Hematopoietic multipotent progenitor cell treated with erythropoietin and hydrocortisone succinate and interleukin-3 and kit ligand, for 4 days (in vitro differentiated cells): ENCODE results near the gene PDPK1.

ENCODE experiments used
- DNase-seq: peaks from one replicate; pipeline ENCODE4 v3.0.0-alpha.2; 2015

The PDPK1 gene

DNA sequence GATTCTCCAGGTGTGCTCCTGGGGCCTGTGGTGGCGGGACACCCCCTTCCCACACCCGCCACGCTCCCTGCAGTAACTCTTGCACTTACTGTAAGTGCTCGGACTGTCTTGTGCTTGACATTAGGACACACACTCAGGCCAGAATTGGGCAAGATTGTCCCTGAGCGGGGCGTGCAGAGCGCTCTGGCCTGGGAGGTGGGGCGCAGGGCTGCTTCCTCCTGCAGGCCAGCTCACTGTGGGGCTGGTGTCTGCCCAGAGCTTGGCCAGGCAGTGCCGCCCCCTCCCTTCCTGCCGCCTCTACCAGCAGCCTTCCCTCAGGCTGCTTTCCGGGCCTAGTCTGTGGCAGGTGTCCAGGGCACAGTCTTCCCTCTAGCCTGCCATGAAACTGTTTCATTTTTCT, 30.2 kb upstream of the PDPK1 start:
- peak; percentile 54 for DNase-seq

- no peak for DNase-seq
Observed at GRCh38 chr16:2508722-2509400, 29.0 kb upstream of the PDPK1 start.

- DNase-seq, result no peak
Observed at GRCh38 chr16:2511128-2511800, 26.6 kb upstream of the PDPK1 start.

GRCh38 chr16:2511996-2512734, 25.7 kb upstream of the PDPK1 start:
- no peak for DNase-seq

DNA sequence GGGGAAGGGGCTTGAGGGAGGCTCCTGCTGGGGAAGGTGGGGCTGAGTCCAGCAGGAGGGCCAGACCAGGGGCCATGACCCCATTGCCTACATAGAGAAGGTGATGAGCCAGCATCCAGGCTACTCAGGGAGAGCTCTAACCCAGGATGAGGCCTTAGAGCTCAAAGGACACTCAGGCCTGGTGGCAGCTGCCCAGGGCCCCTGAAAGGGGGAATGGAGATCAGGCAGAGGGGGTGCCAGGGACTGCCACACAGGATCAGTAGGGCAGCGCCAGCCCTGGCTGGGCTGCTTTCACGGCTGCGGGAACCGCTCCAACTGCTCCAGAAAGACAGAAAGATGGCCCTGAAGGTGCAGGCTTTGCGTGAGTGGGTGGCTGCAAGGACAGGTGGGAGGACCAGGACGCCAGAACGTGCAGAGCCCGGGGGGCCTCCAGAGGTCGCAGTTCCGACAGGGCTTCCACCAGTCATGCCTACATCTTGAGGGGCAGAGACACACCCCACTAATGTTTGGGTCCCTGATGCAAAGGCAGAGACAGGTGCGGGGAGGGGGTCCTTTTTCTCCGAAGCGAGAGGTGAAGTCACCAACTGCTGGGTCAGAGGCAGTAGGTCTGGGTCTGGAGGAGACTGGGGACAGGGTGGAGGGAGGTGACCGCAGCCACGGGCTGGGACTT, 25.0 kb upstream of the PDPK1 start:
- DNase-seq, result peak; percentile 54

- peak; percentile 96 for DNase-seq
Observed at GRCh38 chr16:2513405-2514332, 24.2 kb upstream of the PDPK1 start, which contains the start of gene ATP6V0C. TSS of gene ATP6V0C (plus strand) at chr16:2513952. CDS start at chr16:2514104, 152 bp downstream.

- DNase-seq, result peak; percentile 33
Observed at GRCh38 chr16:2514333-2515179, 23.3 kb upstream of the PDPK1 start.

GRCh38 chr16:2515180-2515851, 22.5 kb upstream of the PDPK1 start:
- DNase-seq, result peak; percentile 52

GRCh38 chr16:2516391-2517240, 21.2 kb upstream of the PDPK1 start:
- peak; percentile 88 for DNase-seq

- no peak for DNase-seq
Observed at GRCh38 chr16:2517954-2518605, 19.7 kb upstream of the PDPK1 start.

DNA sequence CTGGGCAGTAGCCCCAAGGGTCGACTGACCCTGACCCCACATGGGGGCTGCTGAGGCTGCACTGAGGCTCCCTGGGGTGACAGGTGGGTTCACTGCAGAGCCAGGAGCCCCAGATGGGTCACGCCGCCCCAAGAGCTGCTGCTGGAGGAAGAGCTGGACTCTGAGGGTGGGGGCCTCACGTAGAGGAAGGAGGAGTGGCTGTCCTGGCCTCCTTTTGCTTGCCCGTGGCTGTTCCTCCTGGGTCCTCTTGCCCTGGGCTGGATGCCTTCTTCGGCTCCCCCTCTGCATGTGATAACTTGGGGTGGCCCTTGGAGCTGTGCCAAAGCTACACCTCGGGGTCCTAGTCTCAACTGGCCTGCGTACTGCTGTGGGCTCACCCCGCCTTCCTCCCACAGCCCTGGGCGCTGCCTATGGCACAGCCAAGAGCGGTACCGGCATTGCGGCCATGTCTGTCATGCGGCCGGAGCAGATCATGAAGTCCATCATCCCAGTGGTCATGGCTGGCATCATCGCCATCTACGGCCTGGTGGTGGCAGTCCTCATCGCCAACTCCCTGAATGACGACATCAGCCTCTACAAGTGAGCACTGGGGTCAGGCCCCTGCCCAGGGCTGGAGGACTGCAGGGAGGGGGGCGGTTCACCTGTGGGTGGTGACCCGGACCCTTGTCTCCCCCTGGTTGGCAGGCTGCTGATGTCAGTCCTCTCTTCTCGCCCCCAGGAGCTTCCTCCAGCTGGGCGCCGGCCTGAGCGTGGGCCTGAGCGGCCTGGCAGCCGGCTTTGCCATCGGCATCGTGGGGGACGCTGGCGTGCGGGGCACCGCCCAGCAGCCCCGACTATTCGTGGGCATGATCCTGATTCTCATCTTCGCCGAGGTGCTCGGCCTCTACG, 18.8 kb upstream of the PDPK1 start:
- DNase-seq, result no peak

DNA sequence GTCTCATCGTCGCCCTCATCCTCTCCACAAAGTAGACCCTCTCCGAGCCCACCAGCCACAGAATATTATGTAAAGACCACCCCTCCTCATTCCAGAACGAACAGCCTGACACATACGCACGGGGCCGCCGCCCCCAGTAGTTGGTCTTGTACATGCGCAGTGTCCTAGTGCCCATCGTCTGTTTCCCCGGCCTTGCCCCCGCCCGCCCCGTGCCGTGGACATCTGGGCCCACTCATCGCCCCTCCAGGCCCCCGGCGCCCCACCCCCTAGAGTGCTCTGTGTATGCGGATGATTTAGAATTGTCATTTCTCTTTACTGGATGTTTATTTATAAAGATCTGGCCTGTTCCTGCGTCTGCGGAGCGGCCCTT, 18.1 kb upstream of the PDPK1 start:
- DNase-seq, result no peak

- peak; percentile 96 for DNase-seq
Observed at GRCh38 chr16:2520097-2520783, 17.6 kb upstream of the PDPK1 start, which contains the start of gene AMDHD2. TSS of gene AMDHD2 (plus strand) at chr16:2520371. CDS start at chr16:2520459, 88 bp downstream.

GRCh38 chr16:2520784-2521531, 16.9 kb upstream of the PDPK1 start:
- DNase-seq, result peak; percentile 73

GRCh38 chr16:2523801-2524231, 14.0 kb upstream of the PDPK1 start:
- no peak for DNase-seq

GRCh38 chr16:2524339-2524938, 13.4 kb upstream of the PDPK1 start:
- no peak for DNase-seq
